ENCODE data around the gene DISC1.

DNA sequence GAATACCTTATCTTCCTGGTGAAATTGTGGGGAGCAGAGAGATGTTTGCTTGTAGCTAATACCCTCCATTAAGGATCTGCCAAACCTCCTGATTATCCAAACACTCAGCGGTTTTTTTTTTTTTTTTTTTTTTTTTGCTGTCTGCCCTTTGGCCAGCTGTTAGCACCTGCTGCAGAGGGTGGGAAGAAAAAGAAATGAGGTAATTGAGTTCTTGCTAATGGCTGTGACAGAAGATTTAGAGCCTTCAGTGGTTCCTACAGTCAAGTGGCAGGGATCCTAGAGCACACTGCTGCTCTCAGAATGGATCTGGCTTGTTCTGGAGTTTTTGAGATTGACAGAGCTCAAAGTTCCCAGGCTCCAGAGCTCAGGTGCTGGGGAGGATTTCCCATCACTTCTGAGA is 342.5 kb downstream of the DISC1 start:
- TF ChIP-seq, protein P1, sequence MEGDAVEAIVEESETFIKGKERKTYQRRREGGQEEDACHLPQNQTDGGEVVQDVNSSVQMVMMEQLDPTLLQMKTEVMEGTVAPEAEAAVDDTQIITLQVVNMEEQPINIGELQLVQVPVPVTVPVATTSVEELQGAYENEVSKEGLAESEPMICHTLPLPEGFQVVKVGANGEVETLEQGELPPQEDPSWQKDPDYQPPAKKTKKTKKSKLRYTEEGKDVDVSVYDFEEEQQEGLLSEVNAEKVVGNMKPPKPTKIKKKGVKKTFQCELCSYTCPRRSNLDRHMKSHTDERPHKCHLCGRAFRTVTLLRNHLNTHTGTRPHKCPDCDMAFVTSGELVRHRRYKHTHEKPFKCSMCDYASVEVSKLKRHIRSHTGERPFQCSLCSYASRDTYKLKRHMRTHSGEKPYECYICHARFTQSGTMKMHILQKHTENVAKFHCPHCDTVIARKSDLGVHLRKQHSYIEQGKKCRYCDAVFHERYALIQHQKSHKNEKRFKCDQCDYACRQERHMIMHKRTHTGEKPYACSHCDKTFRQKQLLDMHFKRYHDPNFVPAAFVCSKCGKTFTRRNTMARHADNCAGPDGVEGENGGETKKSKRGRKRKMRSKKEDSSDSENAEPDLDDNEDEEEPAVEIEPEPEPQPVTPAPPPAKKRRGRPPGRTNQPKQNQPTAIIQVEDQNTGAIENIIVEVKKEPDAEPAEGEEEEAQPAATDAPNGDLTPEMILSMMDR (IDR thresholded peaks at IDR 0.05 in 2 of 3, conservative IDR thresholded peaks at IDR 0.05 in 1 of 3; ENCODE audit: borderline replicate concordance in 1 of 3, insufficient read depth in 1 of 3, low read depth in 2 of 3, low read length in 2 of 3): no peak
- TF ChIP-seq ZNF274 (IDR thresholded peaks at IDR 0.05; ENCODE audit: low read depth, low read length) (no peak), CEBPB (IDR thresholded peaks at IDR 0.05; ENCODE audit: low read depth) (no peak), SP1 (IDR thresholded peaks at IDR 0.05; ENCODE audit: low read depth) (no peak), ZFX (IDR thresholded peaks at IDR 0.05) (no peak), YY1 (IDR thresholded peaks at IDR 0.05; ENCODE audit: extremely low read depth, insufficient replicate concordance, low read depth, low read length) (no peak), POLR2AphosphoS5 (IDR thresholded peaks at IDR 0.05; ENCODE audit: low read depth, low read length) (no peak), EZH2phosphoT487 (IDR thresholded peaks at IDR 0.05; ENCODE audit: borderline replicate concordance) (no peak), RAD21 (IDR thresholded peaks at IDR 0.05; ENCODE audit: low read depth) (no peak)
- TF ChIP-seq, protein P2, sequence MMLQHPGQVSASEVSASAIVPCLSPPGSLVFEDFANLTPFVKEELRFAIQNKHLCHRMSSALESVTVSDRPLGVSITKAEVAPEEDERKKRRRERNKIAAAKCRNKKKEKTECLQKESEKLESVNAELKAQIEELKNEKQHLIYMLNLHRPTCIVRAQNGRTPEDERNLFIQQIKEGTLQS (IDR thresholded peaks at IDR 0.05): no peak
- TF ChIP-seq, protein P3, sequence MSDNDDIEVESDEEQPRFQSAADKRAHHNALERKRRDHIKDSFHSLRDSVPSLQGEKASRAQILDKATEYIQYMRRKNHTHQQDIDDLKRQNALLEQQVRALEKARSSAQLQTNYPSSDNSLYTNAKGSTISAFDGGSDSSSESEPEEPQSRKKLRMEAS (IDR thresholded peaks at IDR 0.05): no peak
